H1 (cell line): Measurements from ENCODE around the gene INAVA. TPM values are rescaled to one million over a fixed set of nuclear protein-coding genes. Genes with fewer than 3 reads are reported as not detected.

Experiments
- CTCF ChIA-PET: fragments of 300-600 bp; sonication (Branson Sonifier 250); formaldehyde crosslinking; loops from one replicate; lab custom pipeline; 2021; ENCODE audit not compliant: partially characterized antibody; lab: Charles Lee
- POLR2A ChIA-PET: fragments of 300-600 bp; sonication (Branson Sonifier 250); formaldehyde crosslinking; loops from one replicate; lab custom pipeline; 2021; ENCODE audit warnings: inconsistent platforms; ENCODE audit not compliant: partially characterized antibody; lab: Charles Lee
- DNase-seq, 2 experiments: peaks; one replicate each; pipeline versions ENCODE4 v3.0.0 to v3.0.0-alpha.2; 2010 to 2022; ENCODE audit warnings: low spot score in 2 of 2, low read depth in 1 of 2, mixed read lengths in 1 of 2
- FAIRE-seq: peaks from 2 replicates; lab custom pipeline; 2011; peaks lifted over from hg19 to GRCh38; lab: Jason Lieb, UNC
- H2AFZ ChIP-seq: 2 replicates; pipeline ENCODE4 v1.8.1; 2012; ENCODE audit warnings: low read length, inconsistent platforms
- H2AK5ac ChIP-seq: 2 replicates; pipeline ENCODE4 v1.6.1; 2013; ENCODE audit warnings: low read depth, low read length
- H2BK120ac ChIP-seq: replicated peaks from 2 replicates; pipeline ENCODE3; 2013; ENCODE audit warnings: low read depth, low read length, inconsistent platforms
- H2BK12ac ChIP-seq: 2 replicates; pipeline ENCODE4 v1.6.1; 2013; ENCODE audit warnings: low read depth, low read length
- H2BK15ac ChIP-seq: 2 replicates; pipeline ENCODE4 v1.6.1; 2013; ENCODE audit warnings: low read length
- H2BK20ac ChIP-seq: 2 replicates; pipeline ENCODE4 v1.6.1; 2013; ENCODE audit warnings: low read length
- H2BK5ac ChIP-seq: 2 replicates; pipeline ENCODE4 v1.6.1; 2013; ENCODE audit warnings: low read depth, low read length
- H3K14ac ChIP-seq: 2 replicates; pipeline ENCODE4 v1.6.1; 2013; ENCODE audit warnings: inconsistent platforms; ENCODE audit not compliant: insufficient read length
- H3K18ac ChIP-seq: 2 replicates; pipeline ENCODE4 v1.6.1; 2013; ENCODE audit warnings: low read length; ENCODE audit errors: extremely low read depth
- H3K23ac ChIP-seq: 2 replicates; pipeline ENCODE4 v1.6.1; 2013; ENCODE audit warnings: inconsistent platforms; ENCODE audit not compliant: insufficient read length
- H3K23me2 ChIP-seq: 2 replicates; pipeline ENCODE4 v1.6.1; 2013; ENCODE audit warnings: low read depth, low read length
- H3K27ac ChIP-seq: 2 replicates; pipeline ENCODE4 v1.6.1; 2011; ENCODE audit warnings: low read depth, low read length, inconsistent platforms
- H3K27me3 ChIP-seq, 4 experiments: replicated peaks in 1 of 4; 1 replicate in 1 of 4; 2 replicates in 3 of 4; pipeline versions ENCODE4 v1.6.1 to v1.8.1; 2011 to 2013; ENCODE audit warnings: low read length in 3 of 4, mild to moderate bottlenecking in 3 of 4, inconsistent platforms in 2 of 4, mixed read lengths in 2 of 4, moderate library complexity in 1 of 4; ENCODE audit not compliant: control insufficient read depth in 3 of 4, insufficient read depth in 3 of 4; ENCODE audit errors: extremely low read depth in 1 of 4
- H3K36me3 ChIP-seq, 4 experiments: 2 replicates each; pipeline versions ENCODE4 v1.6.1 to v1.8.1; 2011 to 2013; ENCODE audit warnings: mild to moderate bottlenecking in 4 of 4, low read length in 3 of 4, moderate library complexity in 2 of 4, control low read depth in 1 of 4, inconsistent platforms in 1 of 4; ENCODE audit not compliant: insufficient read depth in 4 of 4, control insufficient read depth in 2 of 4
- H3K4ac ChIP-seq: replicated peaks from 2 replicates; pipeline ENCODE3; 2013; ENCODE audit warnings: low read length, low read depth, mixed read lengths, inconsistent platforms; ENCODE audit not compliant: insufficient read length
- H3K4me1 ChIP-seq, 4 experiments: replicated peaks in 1 of 4; 1 replicate in 1 of 4; 2 replicates in 3 of 4; pipeline versions ENCODE4 v1.6.1 to v1.8.1; 2011 to 2013; ENCODE audit warnings: low read length in 3 of 4, inconsistent platforms in 2 of 4, mixed read lengths in 1 of 4; ENCODE audit not compliant: insufficient read depth in 4 of 4, control insufficient read depth in 3 of 4
- H3K4me2 ChIP-seq, 2 experiments: 2 replicates each; pipeline versions ENCODE4 v1.6.1 to v1.8.1; 2011 to 2013; ENCODE audit warnings: low read depth in 2 of 2, low read length in 2 of 2, control low read depth in 1 of 2, inconsistent platforms in 1 of 2, mild to moderate bottlenecking in 1 of 2; ENCODE audit not compliant: insufficient read depth in 1 of 2
- H3K4me3 ChIP-seq, 4 experiments: fragments of 200-600, 300-600 bp in 1 of 4; sonication (generic), shearing (Covaris generic), sonication (Bioruptor Twin) in 1 of 4; 2 replicates each; pipeline versions ENCODE4 v1.5.1 to v1.8.1; 2011 to 2016; ENCODE audit warnings: low read length in 4 of 4, low read depth in 3 of 4, control low read depth in 2 of 4, inconsistent platforms in 2 of 4, mild to moderate bottlenecking in 2 of 4, mixed read lengths in 1 of 4, moderate library complexity in 1 of 4; ENCODE audit not compliant: insufficient read depth in 2 of 4; ENCODE audit errors: extremely low read depth in 1 of 4
- H3K56ac ChIP-seq: replicated peaks from 2 replicates; pipeline ENCODE3; 2013; ENCODE audit warnings: low read depth, mild to moderate bottlenecking, mixed read lengths, low read length, inconsistent platforms; ENCODE audit not compliant: insufficient read length
- H3K79me1 ChIP-seq: 2 replicates; pipeline ENCODE4 v1.6.1; 2013; ENCODE audit warnings: low read depth, low read length, control low read depth
- H3K79me2 ChIP-seq, 2 experiments: 2 replicates each; pipeline versions ENCODE4 v1.6.1 to v1.8.1; 2012 to 2013; ENCODE audit warnings: low read length in 2 of 2, mild to moderate bottlenecking in 2 of 2, inconsistent platforms in 1 of 2; ENCODE audit not compliant: insufficient read depth in 2 of 2, control insufficient read depth in 1 of 2
- H3K9ac ChIP-seq, 4 experiments: replicated peaks in 1 of 4; 1 replicate in 1 of 4; 2 replicates in 3 of 4; pipeline versions ENCODE4 v1.6.1 to v1.8.1; 2011 to 2013; ENCODE audit warnings: low read depth in 3 of 4, low read length in 3 of 4, control low read depth in 2 of 4, mild to moderate bottlenecking in 2 of 4, moderate library complexity in 2 of 4, inconsistent platforms in 1 of 4; ENCODE audit errors: extremely low read depth in 1 of 4
- H3K9me3 ChIP-seq, 2 experiments: 2 replicates each; pipeline versions ENCODE4 v1.6.1 to v1.8.1; 2012 to 2013; ENCODE audit warnings: mild to moderate bottlenecking in 2 of 2, moderate library complexity in 2 of 2, control low read depth in 1 of 2, inconsistent platforms in 1 of 2, low read depth in 1 of 2, low read length in 1 of 2, mixed read lengths in 1 of 2; ENCODE audit not compliant: insufficient read depth in 2 of 2
- H4K20me1 ChIP-seq, 2 experiments: replicated peaks in 1 of 2; 2 replicates each; pipeline versions ENCODE3 to v1.8.1; 2011 to 2013; ENCODE audit warnings: inconsistent platforms in 2 of 2, low read length in 2 of 2, mild to moderate bottlenecking in 1 of 2; ENCODE audit not compliant: insufficient read depth in 2 of 2, control insufficient read depth in 1 of 2
- H4K5ac ChIP-seq: 2 replicates; pipeline ENCODE4 v1.6.1; 2013; ENCODE audit warnings: low read length, low read depth, mixed read lengths, inconsistent platforms; ENCODE audit not compliant: insufficient read length
- H4K8ac ChIP-seq: 2 replicates; pipeline ENCODE4 v1.8.0; 2013; ENCODE audit warnings: mild to moderate bottlenecking, moderate library complexity, low read length, inconsistent platforms; ENCODE audit not compliant: insufficient read depth; ENCODE audit errors: extremely low read depth
- H4K91ac ChIP-seq: replicated peaks from 2 replicates; pipeline ENCODE3; 2013; ENCODE audit warnings: low read length, mixed read lengths, inconsistent platforms; ENCODE audit not compliant: insufficient read length
- PHF8 ChIP-seq: fragments of 200-600 bp; sonication (generic); conservative IDR thresholded peaks from 2 replicates; pipeline ENCODE4 v1.7.1; 2012; ENCODE audit warnings: low read depth, mild to moderate bottlenecking, inconsistent platforms, low read length, moderate library complexity
- TAF7 ChIP-seq: optimal IDR thresholded peaks from 2 replicates; pipeline ENCODE3; 2011; ENCODE audit warnings: low read depth, mild to moderate bottlenecking, inconsistent platforms, low read length, moderate library complexity, borderline replicate concordance
- TEAD4 ChIP-seq: IDR thresholded peaks from 2 replicates; pipeline ENCODE4 v1.6.1; 2012; ENCODE audit warnings: low read depth, low read length, inconsistent platforms, mixed read lengths
- WGBS, 2 experiments: shearing (Covaris generic) in 1 of 2; methylation state at CpG; one replicate each; pipeline versions ENCODE4 v1.1.6 to v1.1.7; 2013 to 2015; ENCODE audit warnings: low lambda C conversion rate in 2 of 2, mixed read lengths in 2 of 2, inconsistent platforms in 1 of 2, low coverage in 1 of 2, missing lambda C conversion rate in 1 of 2; ENCODE audit not compliant: insufficient replicate concordance in 2 of 2, insufficient coverage in 1 of 2, insufficient read length in 1 of 2; ENCODE audit errors: extremely low coverage in 1 of 2, missing lambda C conversion rate in 1 of 2; 5-methylcytosine and 5-hydroxymethylcytosine counted together
- polyA plus RNA-seq, 7 experiments: library from polyadenylated mRNA; depleted of rRNA in 3 of 7; stranded (reverse) in 5 of 7; unstranded in 2 of 7; fragments of >200 nt in 5 of 7; fragments of 200-250 nt in 2 of 7; gene quantifications; 1 replicate in 5 of 7; 2 replicates in 1 of 7; 4 replicates in 1 of 7; pipeline versions ENCODE4 v1.2.1 to v1.2.3, GENCODE V29; 2011 to 2013; ENCODE audit warnings: missing spikeins in 2 of 7, mixed read lengths in 2 of 7
- total RNA-seq: library from RNA; stranded (reverse); fragmentation: NEBNext Ultra II Directional; extraction: Animal tissue kit (Norgen Biotek cat#: 25700); gene quantifications from 2 replicates; pipeline ENCODE4 v1.2.1, GENCODE V29; 2021

Gene INAVA
- total and polyA plus RNA-seq, 2 of the 8 experiments (the other 6 are each of a cell fraction or from before 2014, with no cell fraction given), result 46.8 to 49.3 TPM

GRCh38 chr1:200916681-200917080, 22.0 kb downstream of the INAVA start:
- no peak for DNase-seq
- H2BK5ac ChIP-seq, result no peak overlapping the region
- no peak overlapping the region for H3K27ac ChIP-seq
- H3K4me2 ChIP-seq, result peak overlapping the region; percentile 57 to 59; a peak in 3 of 4 replicates
- no peak overlapping the region for H4K5ac ChIP-seq
- no peak overlapping the region for H2BK20ac ChIP-seq
- H3K23me2 ChIP-seq, result no peaks in the 10 kb centered on the region; the same call in 1 of the 2 replicates
- CTCF ChIA-PET, result interaction anchor here (0.8 to 3.0 kb wide), 19 partner anchors 9 to 125 kb away, joined by 3 to 17 read pairs (median 5); partner anchors contain the start of gene INAVA
- H2BK15ac ChIP-seq, result no peak overlapping the region
- no peak overlapping the region for H2BK120ac ChIP-seq
- no peak overlapping the region for H3K4ac ChIP-seq
- H3K27me3 ChIP-seq, result no peaks in the 10 kb centered on the region
- POLR2A ChIA-PET, result interaction anchor here (0.7 to 2.9 kb wide), 6 partner anchors 9 to 26 kb away, joined by 3 to 26 read pairs (median 6); no protein-coding TSS in a partner anchor
- H3K56ac ChIP-seq, result peak overlapping the region; percentile 39
- 64% methylated on average over 8 of the region's 11 CpGs; no CpG with 5 or more reads in 1 of the 2 experiments for WGBS, 2 experiments
- peaks cover 8 to 18% (median 15%) of the 10 kb centered on the region in 4 experiments; a peak in 6 of 8 replicates for H3K36me3 ChIP-seq
- no peak overlapping the region for H3K23ac ChIP-seq
- H3K79me1 ChIP-seq, result no peaks in the 10 kb centered on the region
- H4K91ac ChIP-seq, result no peak overlapping the region
- H2BK12ac ChIP-seq, result no peak overlapping the region
- no peaks in the 10 kb centered on the region for H3K9me3 ChIP-seq
- H3K4me3 ChIP-seq, result peak overlapping the region; percentile 8 to 47 (median 20); a peak in 4 of 8 replicates
- H4K8ac ChIP-seq, result peak overlapping the region; percentile 91
- no peaks in the 10 kb centered on the region for H3K79me2 ChIP-seq
- peaks cover 0 to 7% (median 5%) of the 10 kb centered on the region in 4 experiments; a peak in 3 of 7 replicates for H3K4me1 ChIP-seq
- H4K20me1 ChIP-seq, result peaks cover 0 to 3% of the 10 kb centered on the region in 2 experiments
- peak overlapping the region; percentile 48; the same call in 1 of the 2 replicates for H3K18ac ChIP-seq
- H3K14ac ChIP-seq, result no peak overlapping the region
- TF ChIP-seq TEAD4 (no peak), TAF7 (no peak), PHF8 (0 out of 2 replicates have a peak, but pooled peaks have one; percentile 2)
- no peak overlapping the region for H2AK5ac ChIP-seq
- FAIRE-seq, result no peak
- peak overlapping the region; percentile 42; the same call in 1 of the 2 replicates for H2AFZ ChIP-seq
- no peak overlapping the region for H3K9ac ChIP-seq
